Measurements from ENCODE around the gene SACM1L.

The SACM1L gene

GRCh38 chr3:45677033-45677446, 12.2 kb upstream of the SACM1L start:
- no peaks in the 10 kb centered on the region for H3K27me3 ChIP-seq (replicated peaks; ENCODE audit: insufficient read depth, low read length)
- H3K4me2 ChIP-seq (ENCODE audit: low read depth, low read length) = no peak overlapping the region
- H2AFZ ChIP-seq (ENCODE audit: low read length) = no peak overlapping the region
- H3K4me1 ChIP-seq (ENCODE audit: low read length) = no peaks in the 10 kb centered on the region
- TF ChIP-seq EZH2 (optimal IDR thresholded peaks at IDR 0.05; ENCODE audit: low read depth, low read length) = no peak
- no peak for TF ChIP-seq EZH2phosphoT487 (IDR thresholded peaks at IDR 0.05; ENCODE audit: low read length)
- no peak for TF ChIP-seq CTCF (IDR thresholded peaks at IDR 0.05; ENCODE audit: low read length)
- H3K9me3 ChIP-seq (replicated peaks; ENCODE audit: insufficient read depth, low read length) = no peaks in the 10 kb centered on the region
- H3K4me3 ChIP-seq (ENCODE audit: low read length) = no peak overlapping the region
- no peaks in the 10 kb centered on the region for H3F3A ChIP-seq (ENCODE audit: insufficient read depth, low read length)
- 0 out of 2 replicates have a peak, but pooled peaks cover 15% of the 10 kb centered on the region for H3K79me2 ChIP-seq (ENCODE audit: low read length)
- no peak overlapping the region for H3K27ac ChIP-seq (ENCODE audit: low read length)
- H4K20me1 ChIP-seq (ENCODE audit: insufficient read depth, low read length) = no peaks in the 10 kb centered on the region
- no peak for DNase-seq
- no peak overlapping the region for H3K9ac ChIP-seq (ENCODE audit: low read length)
- peaks cover 18% of the 10 kb centered on the region for H3K36me3 ChIP-seq (replicated peaks; ENCODE audit: insufficient read depth, low read length)
- H3K9me2 ChIP-seq (replicated peaks; ENCODE audit: insufficient read depth, low read length) = no peaks in the 10 kb centered on the region

GRCh38 chr3:45677841-45678240, 11.4 kb upstream of the SACM1L start:
- H4K20me1 ChIP-seq (ENCODE audit: insufficient read depth, low read length) = no peaks in the 10 kb centered on the region
- H3K36me3 ChIP-seq (replicated peaks; ENCODE audit: insufficient read depth, low read length) = peaks cover 18% of the 10 kb centered on the region
- H3K9me2 ChIP-seq (replicated peaks; ENCODE audit: insufficient read depth, low read length) = no peaks in the 10 kb centered on the region
- H3K4me1 ChIP-seq (ENCODE audit: low read length) = no peaks in the 10 kb centered on the region
- H3K4me2 ChIP-seq (ENCODE audit: low read depth, low read length) = no peak overlapping the region
- no peaks in the 10 kb centered on the region for H3K9me3 ChIP-seq (replicated peaks; ENCODE audit: insufficient read depth, low read length)
- DNase-seq = no peak
- no peak overlapping the region for H2AFZ ChIP-seq (ENCODE audit: low read length)
- TF ChIP-seq EZH2 (optimal IDR thresholded peaks at IDR 0.05; ENCODE audit: low read depth, low read length) = no peak
- H3K4me3 ChIP-seq (ENCODE audit: low read length) = no peak overlapping the region
- 0 out of 2 replicates have a peak, but pooled peaks cover 9% of the 10 kb centered on the region for H3K79me2 ChIP-seq (ENCODE audit: low read length)
- H3K9ac ChIP-seq (ENCODE audit: low read length) = no peak overlapping the region
- no peak overlapping the region for H3K27ac ChIP-seq (ENCODE audit: low read length)
- H3K27me3 ChIP-seq (replicated peaks; ENCODE audit: insufficient read depth, low read length) = no peaks in the 10 kb centered on the region
- no peaks in the 10 kb centered on the region for H3F3A ChIP-seq (ENCODE audit: insufficient read depth, low read length)

- H3F3A ChIP-seq (ENCODE audit: insufficient read depth, low read length) = peaks cover 17% of the 10 kb centered on the region
- H3K36me3 ChIP-seq (replicated peaks; ENCODE audit: insufficient read depth, low read length) = peaks cover 9% of the 10 kb centered on the region
- H3K9me3 ChIP-seq (replicated peaks; ENCODE audit: insufficient read depth, low read length) = no peaks in the 10 kb centered on the region
- DNase-seq = no peak
- no peaks in the 10 kb centered on the region for H4K20me1 ChIP-seq (ENCODE audit: insufficient read depth, low read length)
- no peaks in the 10 kb centered on the region for H3K4me1 ChIP-seq (ENCODE audit: low read length)
- H3K4me2 ChIP-seq (ENCODE audit: low read depth, low read length) = no peak overlapping the region
- no peak overlapping the region for H3K9ac ChIP-seq (ENCODE audit: low read length)
- no peaks in the 10 kb centered on the region for H3K27me3 ChIP-seq (replicated peaks; ENCODE audit: insufficient read depth, low read length)
- H2AFZ ChIP-seq (ENCODE audit: low read length) = no peak overlapping the region
- TF ChIP-seq EZH2 (optimal IDR thresholded peaks at IDR 0.05; ENCODE audit: low read depth, low read length) (no peak), EZH2phosphoT487 (IDR thresholded peaks at IDR 0.05; ENCODE audit: low read length) (no peak), CTCF (IDR thresholded peaks at IDR 0.05; ENCODE audit: low read length) (no peak)
- H3K9me2 ChIP-seq (replicated peaks; ENCODE audit: insufficient read depth, low read length) = no peaks in the 10 kb centered on the region
- no peak overlapping the region for H3K4me3 ChIP-seq (ENCODE audit: low read length)
- H3K79me2 ChIP-seq (ENCODE audit: low read length) = 0 out of 2 replicates have a peak, but pooled peaks cover 2% of the 10 kb centered on the region
- no peak overlapping the region for H3K27ac ChIP-seq (ENCODE audit: low read length)
These were observed 9.4 kb upstream of the SACM1L start for GRCh38 chr3:45679805-45680204.

GRCh38 chr3:45681221-45681620, 8.0 kb upstream of the SACM1L start:
- TF ChIP-seq EZH2 (optimal IDR thresholded peaks at IDR 0.05; ENCODE audit: low read depth, low read length) (no peak), EZH2phosphoT487 (IDR thresholded peaks at IDR 0.05; ENCODE audit: low read length) (no peak), CTCF (IDR thresholded peaks at IDR 0.05; ENCODE audit: low read length) (no peak)
- no peak overlapping the region for H2AFZ ChIP-seq (ENCODE audit: low read length)
- peaks cover 8% of the 10 kb centered on the region; the same call in 1 of the 2 replicates for H3K36me3 ChIP-seq (replicated peaks; ENCODE audit: insufficient read depth, low read length)
- DNase-seq = no peak
- no peak overlapping the region for H3K4me3 ChIP-seq (ENCODE audit: low read length)
- no peaks in the 10 kb centered on the region for H3K9me2 ChIP-seq (replicated peaks; ENCODE audit: insufficient read depth, low read length)
- no peaks in the 10 kb centered on the region for H3K4me1 ChIP-seq (ENCODE audit: low read length)
- no peak overlapping the region for H3K9ac ChIP-seq (ENCODE audit: low read length)
- H3K4me2 ChIP-seq (ENCODE audit: low read depth, low read length) = no peak overlapping the region
- H3K27ac ChIP-seq (ENCODE audit: low read length) = no peak overlapping the region
- no peaks in the 10 kb centered on the region for H3K27me3 ChIP-seq (replicated peaks; ENCODE audit: insufficient read depth, low read length)
- H3K79me2 ChIP-seq (ENCODE audit: low read length) = no peaks in the 10 kb centered on the region
- H4K20me1 ChIP-seq (ENCODE audit: insufficient read depth, low read length) = no peaks in the 10 kb centered on the region
- H3K9me3 ChIP-seq (replicated peaks; ENCODE audit: insufficient read depth, low read length) = no peaks in the 10 kb centered on the region
- peaks cover 24% of the 10 kb centered on the region for H3F3A ChIP-seq (ENCODE audit: insufficient read depth, low read length)

Data from MM.1S (cell line).